ENCODE measurements around the gene HP.

DNA sequence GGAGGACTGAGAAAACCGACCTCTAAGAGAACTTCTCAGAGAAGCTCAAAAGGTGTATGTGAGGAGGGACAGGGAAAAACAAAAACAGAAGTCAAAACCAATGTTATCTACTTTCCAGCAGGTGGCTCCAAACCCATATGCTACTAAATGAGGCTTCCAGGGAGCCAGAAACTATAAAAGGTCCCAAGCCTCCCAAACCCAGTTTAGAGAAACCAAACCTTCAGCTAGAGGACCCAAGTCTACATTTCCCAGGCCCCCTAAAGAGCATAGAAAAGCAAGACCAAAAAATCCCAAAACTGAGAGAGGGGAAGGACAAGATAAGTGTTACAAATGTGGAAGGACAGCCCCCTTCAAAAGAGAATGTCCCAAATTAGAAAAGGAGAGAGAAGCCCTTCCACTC lies 12.4 kb downstream of the HP start:
- TF ChIP-seq POLR2AphosphoS5 (IDR thresholded peaks at IDR 0.05; ENCODE audit: low read depth, low read length) (no peak), SIN3A (IDR thresholded peaks at IDR 0.05; ENCODE audit: borderline replicate concordance, insufficient read depth, low read length) (no peak)
